Osteoblast (primary cell): Measurements from ENCODE around the gene MGMT. TPM values are rescaled to one million over a fixed set of nuclear protein-coding genes. Genes with fewer than 3 reads are reported as not detected.
A peak's percentile ranks its signal among the peaks of the same experiment; 100 is the strongest.

Experiments used
- DNase-seq: peaks from one replicate; pipeline ENCODE4 v3.0.0; 2011; ENCODE audit warnings: low spot score, mixed read lengths; ENCODE audit not compliant: insufficient read length; ENCODE audit errors: missing footprints
- H2AFZ ChIP-seq: 2 replicates; pipeline ENCODE4 v1.6.0; 2011; ENCODE audit warnings: mild to moderate bottlenecking, low read length
- H3K27ac ChIP-seq: 2 replicates; pipeline ENCODE4 v1.5.1; 2011; ENCODE audit warnings: mild to moderate bottlenecking, low read depth, low read length, moderate library complexity
- H3K27me3 ChIP-seq: 2 replicates; pipeline ENCODE4 v1.6.0; 2012; ENCODE audit warnings: mild to moderate bottlenecking, control low read depth, inconsistent platforms, low read length, moderate library complexity; ENCODE audit not compliant: insufficient read depth
- H3K36me3 ChIP-seq: 2 replicates; pipeline ENCODE4 v1.5.1; 2011; ENCODE audit warnings: mild to moderate bottlenecking, low read length, control low read depth, moderate library complexity; ENCODE audit not compliant: insufficient read depth
- H3K4me1 ChIP-seq: 2 replicates; pipeline ENCODE4 v1.5.1; 2011; ENCODE audit warnings: mild to moderate bottlenecking, low read length, control low read depth, moderate library complexity; ENCODE audit not compliant: insufficient read depth
- H3K4me2 ChIP-seq: 2 replicates; pipeline ENCODE4 v1.6.0; 2011; ENCODE audit warnings: mild to moderate bottlenecking, low read length; ENCODE audit not compliant: insufficient read depth
- H3K4me3 ChIP-seq: fragments of 200-600 bp; sonication (generic); 3 replicates; pipeline ENCODE4 v1.5.1; 2012; ENCODE audit warnings: mild to moderate bottlenecking, low read length, inconsistent platforms; ENCODE audit not compliant: insufficient read depth
- H3K79me2 ChIP-seq: 2 replicates; pipeline ENCODE4 v1.6.0; 2012; ENCODE audit warnings: mild to moderate bottlenecking, low read length, control low read depth, inconsistent platforms; ENCODE audit not compliant: insufficient read depth
- H3K9me3 ChIP-seq: 2 replicates; pipeline ENCODE4 v1.5.1; 2011; ENCODE audit warnings: low read depth, low read length, control low read depth
- H4K20me1 ChIP-seq: 2 replicates; pipeline ENCODE4 v1.6.0; 2012; ENCODE audit warnings: mild to moderate bottlenecking, low read length, control low read depth; ENCODE audit not compliant: insufficient read depth
- CTCF ChIP-seq: IDR thresholded peaks from 2 replicates; pipeline ENCODE4 v1.5.1; 2011; ENCODE audit warnings: mild to moderate bottlenecking, low read depth, low read length, moderate library complexity; ENCODE audit errors: extremely low read depth
- total RNA-seq: library from RNA; depleted of rRNA; stranded (reverse); fragments of >200 nt; gene quantifications from 2 replicates; pipeline ENCODE4 v1.2.3, GENCODE V29; 2012

Gene MGMT
- total RNA-seq, 1 donor: 21.0 TPM

DNA sequence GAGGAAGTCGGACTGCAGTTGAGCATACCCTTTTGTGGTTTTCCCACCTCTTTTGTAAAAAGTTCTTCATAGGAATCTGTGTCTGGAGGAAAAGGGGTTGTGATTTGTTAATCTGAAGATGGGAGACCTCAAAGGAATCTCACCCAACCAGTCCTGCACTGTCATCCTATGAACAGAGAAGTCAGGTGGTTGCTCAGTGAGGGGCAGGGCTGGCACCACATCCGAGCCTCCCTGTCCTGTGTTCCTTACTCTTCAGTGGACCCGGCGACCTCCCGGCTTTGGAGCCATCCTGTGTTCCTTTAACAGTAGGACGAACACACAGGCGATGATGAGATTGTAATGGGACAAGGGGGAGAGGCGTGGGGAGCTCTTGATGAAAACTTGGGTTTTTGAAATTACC, 2.8 kb upstream of the MGMT start:
- TF ChIP-seq CTCF: no peak
- Histone ChIP-seq H2AFZ (no peak overlapping the region), H4K20me1 (no peaks in the 10 kb centered on the region), H3K4me3 (no peak overlapping the region), H3K27me3 (no peaks in the 10 kb centered on the region), H3K4me2 (no peak overlapping the region), H3K4me1 (peaks cover 7% of the 10 kb centered on the region), H3K79me2 (no peaks in the 10 kb centered on the region), H3K9me3 (no peaks in the 10 kb centered on the region), H3K36me3 (no peaks in the 10 kb centered on the region), H3K27ac (no peak overlapping the region)
- peak; percentile 42 for DNase-seq

DNA sequence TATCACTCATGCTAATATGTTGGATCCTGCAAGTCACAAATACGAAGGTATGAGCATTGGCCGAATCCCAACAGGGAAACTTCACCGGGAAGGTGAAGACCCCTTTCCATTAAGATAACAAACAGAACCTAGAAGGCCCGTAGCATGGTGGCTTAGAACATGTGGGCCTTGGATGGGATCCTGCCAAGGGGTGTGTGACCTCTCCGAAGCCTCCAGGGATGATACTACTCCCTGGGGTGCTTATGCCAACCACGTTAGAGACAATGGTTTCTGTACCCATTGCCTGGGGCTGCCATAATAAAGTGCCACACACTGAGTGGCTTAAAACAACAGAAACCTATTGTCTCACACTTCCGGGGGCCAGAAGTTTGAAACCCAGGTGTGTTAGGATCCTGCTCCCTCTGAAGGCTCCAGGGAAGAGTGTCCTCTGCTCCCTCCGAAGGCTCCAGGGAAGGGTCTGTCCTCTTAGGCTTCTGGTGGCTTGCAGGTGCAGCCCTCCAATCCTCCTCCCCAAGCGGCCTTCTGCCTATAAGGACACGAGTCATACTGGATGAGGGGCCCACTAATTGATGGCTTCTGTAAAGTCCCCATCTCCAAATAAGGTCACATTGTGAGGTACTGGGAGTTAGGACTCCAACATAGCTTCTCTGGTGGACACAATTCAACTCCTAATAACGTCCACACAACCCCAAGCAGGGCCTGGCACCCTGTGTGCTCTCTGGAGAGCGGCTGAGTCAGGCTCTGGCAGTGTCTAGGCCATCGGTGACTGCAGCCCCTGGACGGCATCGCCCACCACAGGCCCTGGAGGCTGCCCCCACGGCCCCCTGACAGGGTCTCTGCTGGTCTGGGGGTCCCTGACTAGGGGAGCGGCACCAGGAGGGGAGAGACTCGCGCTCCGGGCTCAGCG, 992 bp upstream of the MGMT start:
- Histone ChIP-seq H3K4me2 (peak overlapping the region; percentile 90), H3K27me3 (no peaks in the 10 kb centered on the region), H3K4me1 (peaks cover 7% of the 10 kb centered on the region), H3K27ac (peak overlapping the region; percentile 53), H3K4me3 (peak overlapping the region; percentile 76), H3K36me3 (no peaks in the 10 kb centered on the region), H3K79me2 (no peaks in the 10 kb centered on the region), H3K9me3 (no peaks in the 10 kb centered on the region), H2AFZ (peak overlapping the region; percentile 92), H4K20me1 (no peaks in the 10 kb centered on the region)
- peak; percentile 35 for DNase-seq
- no peak for TF ChIP-seq CTCF

- H3K27me3 ChIP-seq: no peaks in the 10 kb centered on the region
- H3K4me2 ChIP-seq: peak overlapping the region; percentile 87
- no peaks in the 10 kb centered on the region for H3K36me3 ChIP-seq
- peak overlapping the region; percentile 86 for H2AFZ ChIP-seq
- H3K4me3 ChIP-seq: peak overlapping the region; percentile 88
- no peak overlapping the region for H3K27ac ChIP-seq
- H3K9me3 ChIP-seq: no peaks in the 10 kb centered on the region
- TF ChIP-seq CTCF: no peak
- peaks cover 7% of the 10 kb centered on the region for H3K4me1 ChIP-seq
- no peaks in the 10 kb centered on the region for H3K79me2 ChIP-seq
- no peaks in the 10 kb centered on the region for H4K20me1 ChIP-seq
- DNase-seq: peak; percentile 86
Observed at GRCh38 chr10:129467359-129468064, 471 bp downstream of the MGMT start.

DNA sequence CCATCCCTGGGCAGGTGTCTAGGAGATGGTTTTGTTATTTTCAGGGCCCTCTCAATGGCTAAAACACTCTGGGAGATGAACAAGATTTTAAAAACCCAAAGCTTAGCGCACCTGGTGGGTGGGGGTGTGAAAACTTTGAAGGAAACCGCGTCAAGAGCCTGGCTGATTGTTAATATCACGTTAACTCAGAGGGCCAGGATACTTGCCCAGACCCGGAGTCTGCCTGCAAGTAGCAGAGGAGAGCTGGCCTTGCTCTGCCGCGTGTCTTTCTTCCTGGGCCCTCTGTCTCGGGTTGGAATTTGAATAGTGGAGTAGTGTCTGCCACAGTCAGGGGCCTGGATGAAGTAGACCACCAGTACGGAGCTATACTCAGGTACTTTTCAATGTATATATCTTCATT, 1.1 kb downstream of the MGMT start:
- DNase-seq: no peak
- H3K36me3 ChIP-seq: no peaks in the 10 kb centered on the region
- H3K27ac ChIP-seq: no peak overlapping the region
- no peak for TF ChIP-seq CTCF
- H3K27me3 ChIP-seq: no peaks in the 10 kb centered on the region
- H2AFZ ChIP-seq: no peak overlapping the region
- H3K9me3 ChIP-seq: no peaks in the 10 kb centered on the region
- peaks cover 7% of the 10 kb centered on the region for H3K4me1 ChIP-seq
- H3K79me2 ChIP-seq: no peaks in the 10 kb centered on the region
- peak overlapping the region; percentile 87 for H3K4me2 ChIP-seq
- no peak overlapping the region for H3K4me3 ChIP-seq
- H4K20me1 ChIP-seq: no peaks in the 10 kb centered on the region
